ENCODE measurements around the gene POMP. TPM values are rescaled to one million over a fixed set of nuclear protein-coding genes. Genes with fewer than 3 reads are reported as not detected.

POMP gene
- polyA plus RNA-seq, 1 of the 3 experiments (the other 2 are of a cell fraction), result 37.1 TPM

DNA sequence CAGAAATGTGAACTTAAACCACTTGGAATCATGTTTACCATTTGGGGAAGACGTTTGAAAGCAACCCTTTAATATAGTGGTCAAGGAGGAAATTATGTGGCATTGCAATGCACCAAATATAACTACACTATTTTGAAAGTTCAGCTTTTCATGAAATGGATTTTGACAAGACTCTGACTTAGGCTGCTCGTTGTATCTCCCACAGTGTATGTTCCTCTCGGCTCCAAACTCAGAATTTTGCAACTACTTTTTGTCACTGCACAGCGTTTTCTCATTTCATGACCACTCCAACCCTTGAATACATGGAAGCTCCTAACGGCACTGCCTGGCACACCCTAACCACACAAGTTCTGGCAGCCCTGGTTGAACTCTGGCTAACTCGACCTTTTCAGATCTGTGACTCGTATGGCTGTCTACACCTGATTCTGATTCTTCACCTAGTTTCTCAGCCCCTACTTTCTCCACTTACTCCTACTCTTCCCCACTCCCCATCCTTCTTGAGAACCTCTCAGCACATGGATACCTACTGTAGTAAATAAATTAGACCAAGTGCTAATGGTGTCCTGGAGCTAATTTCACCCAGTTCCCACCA lies 7.0 kb upstream of the POMP start:
- no peaks in the 10 kb centered on the region for H3K27me3 ChIP-seq (ENCODE audit: insufficient read depth)
- no peak overlapping the region for H3K4me2 ChIP-seq
- no peaks in the 10 kb centered on the region for H4K20me1 ChIP-seq (ENCODE audit: insufficient read depth)
- peaks cover 5 to 9% of the 10 kb centered on the region in 2 experiments; a peak in 3 of 4 replicates for H3K4me1 ChIP-seq (ENCODE audit: control insufficient read depth in 1 of 2, insufficient read depth in 2 of 2, low read depth in 1 of 2, low read length in 1 of 2)
- no peak overlapping the region for H2AFZ ChIP-seq (ENCODE audit: low read depth)
- no peaks in the 10 kb centered on the region for H3K9me3 ChIP-seq
- CTCF ChIA-PET, result interaction anchor here (1.4 kb wide), 1 partner anchor 16 kb away, joined by 4 read pairs; no protein-coding TSS in a partner anchor
- peaks cover 30% of the 10 kb centered on the region for H3K79me2 ChIP-seq (ENCODE audit: insufficient read depth)
- H3K4me3 ChIP-seq (ENCODE audit: low read depth in 2 of 2, low read length in 1 of 2), result no peak overlapping the region
- DNase-seq, result no peak
- whole genome bisulfite sequencing (ENCODE audit: low lambda C conversion rate), result 91% methylated on average over 7 of the region's 7 CpGs
- POLR2A ChIA-PET, result no interaction called here
- H3K9ac ChIP-seq, result no peak overlapping the region
- H3K36me3 ChIP-seq (replicated peaks in 1 of 2; ENCODE audit: control insufficient read depth in 1 of 2, insufficient read depth in 2 of 2, low read length in 1 of 2), result peaks cover 0 to 10% of the 10 kb centered on the region in 2 experiments
- H3K9me2 ChIP-seq, result no peaks in the 10 kb centered on the region
- no peaks in the 10 kb centered on the region for H3F3A ChIP-seq (replicated peaks; ENCODE audit: insufficient read depth)
- no peak for TF ChIP-seq GATA2 (CRISPR knock-in tag; IDR thresholded peaks at IDR 0.05)
- no peak for TF ChIP-seq RFX5 (IDR thresholded peaks at IDR 0.05; ENCODE audit: low read length)
- no peak for TF ChIP-seq NFIC (IDR thresholded peaks at IDR 0.05; ENCODE audit: borderline replicate concordance)
- TF ChIP-seq SMC3 (IDR thresholded peaks at IDR 0.05; ENCODE audit: low read depth, low read length), result no peak
- TF ChIP-seq, protein P1, sequence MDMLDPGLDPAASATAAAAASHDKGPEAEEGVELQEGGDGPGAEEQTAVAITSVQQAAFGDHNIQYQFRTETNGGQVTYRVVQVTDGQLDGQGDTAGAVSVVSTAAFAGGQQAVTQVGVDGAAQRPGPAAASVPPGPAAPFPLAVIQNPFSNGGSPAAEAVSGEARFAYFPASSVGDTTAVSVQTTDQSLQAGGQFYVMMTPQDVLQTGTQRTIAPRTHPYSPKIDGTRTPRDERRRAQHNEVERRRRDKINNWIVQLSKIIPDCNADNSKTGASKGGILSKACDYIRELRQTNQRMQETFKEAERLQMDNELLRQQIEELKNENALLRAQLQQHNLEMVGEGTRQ (IDR thresholded peaks at IDR 0.05; ENCODE audit: borderline replicate concordance, low read depth, low read length), result no peak
- TF ChIP-seq YY1 (IDR thresholded peaks at IDR 0.05; ENCODE audit: low read depth), result no peak
- TF ChIP-seq EP300 (IDR thresholded peaks at IDR 0.05; ENCODE audit: borderline replicate concordance in 1 of 2, low read depth in 1 of 2, low read length in 1 of 2), result no peak
- no peak for TF ChIP-seq NRF1 (IDR thresholded peaks at IDR 0.05; ENCODE audit: low read depth, low read length)
- TF ChIP-seq TEAD4 (IDR thresholded peaks at IDR 0.05; ENCODE audit: borderline replicate concordance, insufficient read depth), result no peak
- no peak for TF ChIP-seq MEF2A (IDR thresholded peaks at IDR 0.05; ENCODE audit: borderline replicate concordance, low read depth)
- TF ChIP-seq FOXJ3 (CRISPR knock-in tag; IDR thresholded peaks at IDR 0.05), result no peak
- no peak for TF ChIP-seq ELF1 (IDR thresholded peaks at IDR 0.05)
- no peak for TF ChIP-seq CHD2 (IDR thresholded peaks at IDR 0.05; ENCODE audit: low read length, partially characterized antibody)
- TF ChIP-seq POLR2AphosphoS5 (IDR thresholded peaks at IDR 0.05; ENCODE audit: low read depth, low read length), result no peak
- no peak overlapping the region for H3K27ac ChIP-seq (ENCODE audit: low read depth in 2 of 2, low read length in 1 of 2)

GRCh38 chr13:28653111-28653510 lies 5.8 kb upstream of the POMP start:
- peaks cover 0 to 10% of the 10 kb centered on the region in 2 experiments for H3K36me3 ChIP-seq (replicated peaks in 1 of 2; ENCODE audit: control insufficient read depth in 1 of 2, insufficient read depth in 2 of 2, low read length in 1 of 2)
- TF ChIP-seq GATA2 (CRISPR knock-in tag; IDR thresholded peaks at IDR 0.05) (no peak), PBX3 (IDR thresholded peaks at IDR 0.05) (no peak), EZH2phosphoT487 (IDR thresholded peaks at IDR 0.05; ENCODE audit: borderline replicate concordance, low read depth) (no peak), YY1 (IDR thresholded peaks at IDR 0.05; ENCODE audit: low read depth) (no peak), SMC3 (IDR thresholded peaks at IDR 0.05; ENCODE audit: low read depth, low read length) (no peak), TEAD4 (IDR thresholded peaks at IDR 0.05; ENCODE audit: borderline replicate concordance, insufficient read depth) (no peak), RCOR1 (IDR thresholded peaks at IDR 0.05; ENCODE audit: low read length) (no peak), CHD2 (IDR thresholded peaks at IDR 0.05; ENCODE audit: low read length, partially characterized antibody) (no peak), RFX5 (IDR thresholded peaks at IDR 0.05; ENCODE audit: low read length) (no peak)
- TF ChIP-seq, protein P2, sequence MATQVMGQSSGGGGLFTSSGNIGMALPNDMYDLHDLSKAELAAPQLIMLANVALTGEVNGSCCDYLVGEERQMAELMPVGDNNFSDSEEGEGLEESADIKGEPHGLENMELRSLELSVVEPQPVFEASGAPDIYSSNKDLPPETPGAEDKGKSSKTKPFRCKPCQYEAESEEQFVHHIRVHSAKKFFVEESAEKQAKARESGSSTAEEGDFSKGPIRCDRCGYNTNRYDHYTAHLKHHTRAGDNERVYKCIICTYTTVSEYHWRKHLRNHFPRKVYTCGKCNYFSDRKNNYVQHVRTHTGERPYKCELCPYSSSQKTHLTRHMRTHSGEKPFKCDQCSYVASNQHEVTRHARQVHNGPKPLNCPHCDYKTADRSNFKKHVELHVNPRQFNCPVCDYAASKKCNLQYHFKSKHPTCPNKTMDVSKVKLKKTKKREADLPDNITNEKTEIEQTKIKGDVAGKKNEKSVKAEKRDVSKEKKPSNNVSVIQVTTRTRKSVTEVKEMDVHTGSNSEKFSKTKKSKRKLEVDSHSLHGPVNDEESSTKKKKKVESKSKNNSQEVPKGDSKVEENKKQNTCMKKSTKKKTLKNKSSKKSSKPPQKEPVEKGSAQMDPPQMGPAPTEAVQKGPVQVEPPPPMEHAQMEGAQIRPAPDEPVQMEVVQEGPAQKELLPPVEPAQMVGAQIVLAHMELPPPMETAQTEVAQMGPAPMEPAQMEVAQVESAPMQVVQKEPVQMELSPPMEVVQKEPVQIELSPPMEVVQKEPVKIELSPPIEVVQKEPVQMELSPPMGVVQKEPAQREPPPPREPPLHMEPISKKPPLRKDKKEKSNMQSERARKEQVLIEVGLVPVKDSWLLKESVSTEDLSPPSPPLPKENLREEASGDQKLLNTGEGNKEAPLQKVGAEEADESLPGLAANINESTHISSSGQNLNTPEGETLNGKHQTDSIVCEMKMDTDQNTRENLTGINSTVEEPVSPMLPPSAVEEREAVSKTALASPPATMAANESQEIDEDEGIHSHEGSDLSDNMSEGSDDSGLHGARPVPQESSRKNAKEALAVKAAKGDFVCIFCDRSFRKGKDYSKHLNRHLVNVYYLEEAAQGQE (IDR thresholded peaks at IDR 0.05; ENCODE audit: low read depth, low read length), result no peak
- TF ChIP-seq, protein P3, sequence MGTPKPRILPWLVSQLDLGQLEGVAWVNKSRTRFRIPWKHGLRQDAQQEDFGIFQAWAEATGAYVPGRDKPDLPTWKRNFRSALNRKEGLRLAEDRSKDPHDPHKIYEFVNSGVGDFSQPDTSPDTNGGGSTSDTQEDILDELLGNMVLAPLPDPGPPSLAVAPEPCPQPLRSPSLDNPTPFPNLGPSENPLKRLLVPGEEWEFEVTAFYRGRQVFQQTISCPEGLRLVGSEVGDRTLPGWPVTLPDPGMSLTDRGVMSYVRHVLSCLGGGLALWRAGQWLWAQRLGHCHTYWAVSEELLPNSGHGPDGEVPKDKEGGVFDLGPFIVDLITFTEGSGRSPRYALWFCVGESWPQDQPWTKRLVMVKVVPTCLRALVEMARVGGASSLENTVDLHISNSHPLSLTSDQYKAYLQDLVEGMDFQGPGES (IDR thresholded peaks at IDR 0.05; ENCODE audit: low read depth, low read length), result no peak

More at GRCh38 chr13:28653111-28653510, 5.8 kb upstream of the POMP start:
- ChIA-PET POLR2A (no interaction called here), CTCF (interaction anchor here (1.4 kb wide), 1 partner anchor 17 kb away, joined by 4 read pairs; no protein-coding TSS in a partner anchor)
- Histone ChIP-seq H3F3A (replicated peaks; ENCODE audit: insufficient read depth) (no peaks in the 10 kb centered on the region), H2AFZ (ENCODE audit: low read depth) (no peak overlapping the region), H3K9me3 (no peaks in the 10 kb centered on the region), H3K27me3 (ENCODE audit: insufficient read depth) (no peaks in the 10 kb centered on the region), H4K20me1 (ENCODE audit: insufficient read depth) (no peaks in the 10 kb centered on the region), H3K9ac (no peak overlapping the region), H3K9me2 (no peaks in the 10 kb centered on the region), H3K4me3 (ENCODE audit: low read depth in 2 of 2, low read length in 1 of 2) (no peak overlapping the region), H3K4me1 (ENCODE audit: control insufficient read depth in 1 of 2, insufficient read depth in 2 of 2, low read depth in 1 of 2, low read length in 1 of 2) (peaks cover 5 to 16% of the 10 kb centered on the region in 2 experiments; a peak in 3 of 4 replicates), H3K79me2 (ENCODE audit: insufficient read depth) (peaks cover 42% of the 10 kb centered on the region), H3K4me2 (no peak overlapping the region), H3K27ac (ENCODE audit: low read depth in 2 of 2, low read length in 1 of 2) (no peak overlapping the region)
- 85% methylated on average over 1 of the region's 1 CpG for WGBS (ENCODE audit: low lambda C conversion rate)
- no peak for DNase-seq

All from SK-N-SH (cell line).